Measurements from ENCODE around the gene NSDHL.

Gene NSDHL

GRCh38 chrX:152845618-152846240, 14.9 kb downstream of the NSDHL start:
- DNase-seq: no peak

DNA sequence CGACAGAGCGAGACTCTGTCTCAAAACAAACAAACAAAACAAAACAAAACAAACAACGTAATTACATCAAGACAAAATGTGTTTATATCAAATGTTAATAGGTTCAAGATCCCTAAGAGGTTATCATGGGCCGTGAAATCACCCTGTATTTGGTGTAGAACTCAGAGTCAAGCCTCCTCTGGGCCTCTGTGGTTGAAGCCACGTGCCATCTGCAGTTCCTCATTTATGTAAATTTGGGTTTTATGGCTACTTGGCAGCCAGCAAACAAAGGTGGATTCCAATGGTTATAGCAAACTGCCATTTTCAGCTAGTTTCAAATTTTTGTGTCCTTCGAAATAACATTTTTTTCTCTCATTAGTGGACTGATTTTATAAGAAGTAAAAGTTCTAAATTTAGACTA, 16.4 kb downstream of the NSDHL start:
- no peak for DNase-seq

- DNase-seq: no peak
These were observed 19.6 kb downstream of the NSDHL start for GRCh38 chrX:152850465-152850864.

GRCh38 chrX:152853986-152854385, 23.1 kb downstream of the NSDHL start:
- no peak for DNase-seq

GRCh38 chrX:152861116-152861515, 30.3 kb downstream of the NSDHL start:
- no peak for DNase-seq

DNA sequence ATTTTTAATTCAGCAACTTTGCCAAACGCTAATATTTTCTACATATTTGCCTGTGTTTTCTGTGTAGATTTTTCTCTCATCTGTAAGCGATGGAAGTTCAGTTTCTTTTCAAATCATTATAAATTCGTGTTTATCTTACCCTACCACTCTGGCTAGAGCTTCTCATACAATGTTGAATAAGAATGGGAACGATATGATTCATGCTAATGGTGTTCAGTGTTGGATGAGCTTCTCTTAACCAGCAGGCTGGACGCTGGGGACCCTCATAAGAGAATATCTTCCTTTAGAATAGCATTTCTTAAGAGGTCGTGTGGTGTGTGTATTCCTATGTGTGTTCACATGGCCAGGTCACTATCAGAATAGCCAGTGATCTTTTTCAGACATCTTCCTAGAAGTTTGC, 31.0 kb downstream of the NSDHL start:
- no peak for DNase-seq

DNA sequence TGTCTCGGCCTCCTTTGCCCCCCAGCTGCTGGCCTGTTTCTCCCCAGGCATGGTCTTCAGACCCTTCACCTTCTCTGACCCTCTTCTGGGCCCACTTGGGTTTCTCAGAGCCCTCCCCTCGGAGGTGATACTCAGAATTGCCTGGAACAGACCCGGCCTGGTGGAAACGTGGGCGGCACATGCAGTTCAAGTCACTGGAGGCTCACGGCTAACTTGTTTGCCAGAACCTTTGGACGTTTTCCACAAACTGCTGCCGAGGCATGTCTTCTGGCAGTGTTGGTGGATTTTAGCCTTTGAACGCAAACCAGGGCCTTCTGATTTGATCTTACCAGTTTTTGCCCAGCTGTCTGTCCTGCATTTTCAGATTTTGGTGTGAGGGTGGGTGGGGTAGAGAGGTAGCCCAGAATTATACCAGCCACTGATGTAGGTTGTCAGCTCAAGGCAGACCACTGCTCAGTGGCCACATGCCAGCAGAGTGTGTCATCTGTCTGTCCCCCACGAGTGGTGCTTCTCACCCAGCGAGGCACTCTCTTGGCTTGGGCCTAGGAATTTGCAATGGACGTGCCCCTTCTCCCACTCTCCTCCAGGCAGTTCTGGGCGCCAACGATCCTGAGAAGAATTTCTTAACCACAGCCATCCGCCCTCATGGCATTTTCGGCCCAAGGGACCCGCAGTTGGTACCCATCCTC, 34.5 kb downstream of the NSDHL start:
- no peak for DNase-seq

DNA sequence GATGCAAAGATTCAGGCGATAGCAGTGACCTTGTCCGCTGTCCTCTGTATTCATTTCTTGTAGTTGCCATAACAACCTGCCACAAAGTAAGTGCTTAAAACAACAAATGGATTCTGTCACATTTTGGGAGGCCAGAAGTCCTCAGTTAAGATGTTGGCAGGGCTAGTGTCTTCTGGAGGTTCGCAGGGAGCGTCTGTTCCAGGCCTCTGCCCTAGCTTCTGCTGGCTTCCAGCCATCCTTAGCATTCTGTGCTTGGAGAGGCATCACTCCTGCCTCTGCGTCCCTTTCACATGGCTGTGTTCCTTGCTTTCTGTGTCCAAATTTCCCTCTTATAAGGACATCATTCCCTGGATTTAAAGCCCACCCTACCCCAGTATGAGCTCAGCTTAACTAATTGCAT, 35.5 kb downstream of the NSDHL start:
- no peak for DNase-seq

- DNase-seq: no peak
These were observed 39.1 kb downstream of the NSDHL start for GRCh38 chrX:152869972-152870371.

DNA sequence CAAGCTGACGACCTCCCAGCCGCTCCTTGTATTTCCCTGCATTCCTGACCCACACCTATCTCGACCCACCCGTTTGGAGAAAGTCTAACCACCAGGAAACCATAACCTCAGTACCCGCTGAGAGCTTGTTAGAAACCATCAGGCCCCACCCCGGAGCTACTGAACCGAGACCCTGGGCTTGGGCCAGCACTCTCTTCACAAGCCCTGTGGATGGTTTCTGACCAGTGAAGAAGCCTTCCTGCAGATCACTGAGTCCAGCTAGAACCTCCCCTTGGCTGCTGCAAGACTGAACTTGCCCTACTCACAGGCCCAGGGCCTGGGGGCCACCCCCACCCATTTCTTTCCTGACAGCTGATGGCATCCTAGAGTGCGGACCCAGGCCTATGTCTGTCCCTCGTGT, 40.4 kb downstream of the NSDHL start:
- DNase-seq: no peak

DNA sequence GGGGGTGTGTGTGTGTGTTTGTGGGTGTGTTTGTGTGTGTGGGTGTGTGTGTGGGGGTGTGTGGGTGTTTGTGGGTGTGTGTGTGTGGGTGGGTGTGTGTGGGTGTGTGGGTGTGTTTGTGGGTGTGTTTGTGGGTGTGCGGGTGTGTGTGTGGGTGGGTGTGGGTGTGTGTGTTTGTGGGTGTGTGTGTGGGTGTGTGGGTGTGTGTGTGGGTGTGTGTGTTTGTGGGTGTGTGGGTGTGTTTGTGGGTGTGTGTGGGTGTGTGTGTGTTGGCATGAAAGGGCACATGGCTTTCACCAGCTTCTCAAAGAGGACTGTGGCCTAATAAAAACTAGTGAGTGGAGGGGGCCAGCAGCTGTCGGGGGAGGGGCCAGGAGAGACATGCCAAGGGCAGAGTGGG, 41.7 kb downstream of the NSDHL start:
- no peak for DNase-seq

DNA sequence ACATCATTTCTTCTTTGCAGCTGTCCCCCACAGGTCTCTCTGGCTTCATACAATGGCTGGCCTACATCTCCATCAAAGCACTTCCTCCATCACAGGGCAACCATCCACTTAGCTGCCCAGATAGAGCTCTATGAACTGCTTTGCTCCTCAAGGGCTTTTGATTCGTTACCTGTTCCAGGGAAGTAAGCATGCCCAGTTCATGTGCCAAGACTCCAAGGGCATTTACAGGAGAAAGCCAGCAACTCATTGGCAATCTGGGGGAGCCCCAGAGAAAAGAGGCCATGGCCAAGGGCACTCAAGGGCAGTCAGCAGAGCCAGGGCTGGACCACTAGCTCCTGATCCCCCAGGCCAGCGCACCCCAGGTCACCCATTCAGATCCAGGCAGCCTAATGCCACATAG, 42.5 kb downstream of the NSDHL start:
- no peak for DNase-seq

DNA sequence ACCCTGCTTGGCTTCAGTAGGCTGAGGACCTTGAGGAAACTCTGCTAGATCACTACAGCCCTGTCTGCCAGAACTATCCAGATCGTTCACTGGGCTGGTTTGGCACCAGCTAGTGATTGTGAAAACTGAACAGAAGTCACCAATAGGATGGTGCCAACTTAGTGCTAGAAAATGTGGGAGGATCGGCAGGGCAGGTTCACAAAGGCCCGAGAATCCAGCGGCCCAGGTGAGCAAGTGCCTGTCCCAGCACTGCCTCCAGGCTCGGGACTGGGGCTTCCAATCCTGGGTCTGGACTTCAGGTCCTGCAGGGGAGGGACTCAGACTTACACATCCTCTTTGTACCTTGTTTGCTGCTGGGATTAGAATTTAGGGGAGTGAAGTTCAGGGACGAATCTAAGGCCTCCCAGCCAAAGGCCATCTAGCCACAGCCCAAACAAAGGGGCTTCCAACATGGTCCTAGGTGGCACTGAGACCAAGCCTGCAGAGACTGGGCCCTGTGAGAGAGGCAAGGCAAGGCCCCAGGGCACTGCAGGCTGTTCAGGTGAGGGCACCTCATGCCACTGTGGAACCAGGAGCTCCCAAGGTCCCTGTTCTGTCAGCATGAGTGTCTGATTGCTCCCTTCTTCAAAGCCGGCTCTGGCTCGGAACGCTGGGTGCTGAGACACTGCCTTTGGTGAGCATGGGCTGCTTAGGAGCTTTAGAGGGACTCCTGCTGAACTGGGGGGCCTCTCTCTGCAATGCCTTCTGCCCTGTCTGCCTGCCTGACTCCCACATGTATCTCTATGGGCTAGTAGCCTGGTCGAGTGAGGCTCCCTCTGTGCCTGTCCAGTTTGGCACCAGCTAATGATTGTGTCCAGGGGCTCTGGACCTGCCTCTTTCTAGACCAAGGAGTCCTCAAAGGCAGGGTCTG, 46.3 kb downstream of the NSDHL start:
- no peak for DNase-seq

GRCh38 chrX:152878976-152879755, 48.3 kb downstream of the NSDHL start:
- no peak for DNase-seq

DNA sequence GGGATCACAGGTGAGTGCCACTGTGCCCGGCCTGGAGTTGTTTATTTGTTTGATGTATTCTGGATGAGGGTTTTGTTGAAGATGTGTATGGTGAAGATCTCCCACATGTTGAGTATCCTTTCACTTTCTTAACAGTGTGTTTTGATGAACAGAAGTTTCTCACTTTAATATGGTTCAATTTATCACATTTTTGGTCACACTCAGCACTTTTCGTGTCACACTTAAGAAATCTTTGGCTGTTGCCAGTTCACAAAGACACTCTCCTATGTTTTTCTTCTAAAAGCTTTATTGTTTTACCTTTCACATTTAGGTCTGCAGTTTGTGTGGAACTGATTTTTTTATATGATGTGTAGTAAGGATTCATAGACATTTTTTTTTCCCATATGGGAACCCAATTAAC, 50.4 kb downstream of the NSDHL start:
- no peak for DNase-seq

DNA sequence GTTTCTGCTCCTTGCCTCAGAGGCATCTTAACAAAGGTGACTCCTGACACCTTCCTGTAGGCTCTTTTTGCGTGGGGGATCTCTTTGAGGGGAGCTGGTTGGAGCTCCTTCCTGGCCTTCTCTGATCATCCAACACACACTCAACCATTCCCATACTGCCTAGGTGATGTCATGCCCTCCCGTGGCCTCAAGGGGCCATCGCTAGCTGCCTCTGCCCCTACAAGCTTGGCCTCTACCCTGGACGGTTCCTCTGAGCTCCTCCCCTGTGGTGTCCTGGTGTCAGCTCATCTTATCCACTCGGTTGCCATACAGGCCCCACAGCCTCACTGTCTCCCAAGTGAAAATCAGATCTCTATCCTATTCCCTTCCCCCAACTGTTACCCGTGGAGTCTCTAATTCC, 53.3 kb downstream of the NSDHL start:
- DNase-seq: no peak

DNA sequence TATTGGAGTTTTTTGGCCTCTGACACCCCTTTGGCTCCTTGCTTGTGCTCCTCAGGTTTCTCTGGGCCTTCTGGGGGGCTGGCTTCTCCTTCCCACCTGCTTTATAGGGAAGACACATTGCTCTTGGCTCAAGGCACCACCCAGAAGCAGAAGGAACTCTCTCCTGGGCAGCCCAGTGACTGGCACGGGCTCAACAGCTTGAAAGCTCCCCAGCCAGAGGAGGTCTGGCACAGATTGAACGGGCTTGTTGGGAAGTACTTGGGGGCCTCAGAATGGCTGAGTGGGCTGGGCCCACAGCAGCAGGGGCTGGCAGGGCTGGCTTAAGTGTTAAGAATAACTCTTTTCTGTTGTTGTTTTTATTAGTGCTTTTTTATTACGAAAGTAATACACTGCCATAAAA, 55.9 kb downstream of the NSDHL start:
- no peak for DNase-seq

GRCh38 chrX:152892499-152892898, 61.6 kb downstream of the NSDHL start:
- DNase-seq: no peak

DNA sequence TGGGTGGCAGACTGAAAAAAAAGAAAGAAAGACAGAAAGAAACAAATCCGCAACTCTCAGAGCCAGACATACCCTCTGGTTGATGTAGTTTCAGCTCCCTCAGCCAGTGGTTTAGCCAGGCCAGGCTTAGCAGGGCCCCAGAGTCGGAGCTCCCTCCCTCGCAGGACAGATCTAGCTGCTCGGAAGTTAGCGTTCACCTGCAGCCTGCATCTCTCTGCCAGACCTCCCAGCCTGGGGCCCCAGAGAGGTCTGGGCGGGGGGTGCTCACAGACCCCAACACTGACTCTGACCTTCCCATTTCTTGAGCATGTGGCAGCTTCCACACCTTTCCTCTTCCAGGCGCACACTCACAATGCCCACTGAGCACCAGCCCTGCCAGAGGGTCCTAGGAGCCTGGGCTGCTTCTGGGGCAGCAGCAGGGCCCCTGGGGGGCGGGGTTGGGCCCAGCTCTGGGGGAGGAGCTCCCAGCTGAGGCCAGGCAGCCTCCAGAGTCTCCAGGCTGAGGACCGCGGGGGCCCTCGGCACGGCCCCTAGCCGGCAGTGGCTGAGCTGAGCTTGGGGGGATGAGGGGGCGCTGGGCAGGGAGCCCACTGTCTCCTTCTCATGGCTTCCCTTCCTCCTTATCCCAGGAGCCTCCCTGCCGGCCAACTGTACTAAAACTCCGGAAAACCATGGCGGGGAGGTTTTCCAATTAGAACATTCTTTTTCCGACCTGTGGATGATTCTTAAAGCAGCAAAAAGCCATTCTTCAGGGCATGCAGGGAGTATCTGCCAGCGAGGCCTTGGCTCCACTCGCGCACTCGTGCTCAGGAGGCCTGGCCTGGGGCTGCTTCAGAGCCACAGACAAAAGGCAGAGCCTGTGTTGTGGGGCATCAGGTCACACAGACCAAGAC, 62.4 kb downstream of the NSDHL start:
- no peak for DNase-seq

DNA sequence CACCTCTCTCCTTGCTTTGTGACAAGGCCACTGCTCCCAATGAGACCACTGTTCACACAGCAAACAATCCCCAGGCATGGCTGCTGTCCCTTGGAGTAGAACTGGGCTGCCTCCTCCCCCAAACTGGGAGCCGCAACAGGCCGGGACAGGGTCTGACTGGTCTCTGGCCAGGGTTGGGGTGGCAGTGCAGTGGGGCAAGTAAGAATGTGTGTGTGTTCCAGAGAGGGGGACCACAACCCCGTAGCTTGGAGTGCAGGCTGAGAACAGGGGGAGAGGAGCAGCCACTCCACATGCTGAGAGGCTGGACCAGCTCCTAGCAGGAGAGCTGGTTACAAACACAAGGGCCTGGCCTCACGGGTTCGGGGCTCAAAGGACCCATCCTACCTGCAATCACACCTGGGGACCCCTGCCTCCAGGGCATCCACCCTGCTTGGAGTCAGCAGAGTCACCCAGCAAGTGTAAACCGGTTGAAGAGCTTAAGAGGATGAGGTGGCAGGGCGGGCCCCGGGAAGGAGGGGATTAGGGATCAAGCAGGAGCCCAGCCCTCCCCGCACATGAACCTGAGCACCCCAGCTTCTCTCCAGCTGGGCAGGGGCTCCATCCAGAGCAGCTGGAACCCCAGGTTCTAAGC, 63.2 kb downstream of the NSDHL start:
- no peak for DNase-seq

DNA sequence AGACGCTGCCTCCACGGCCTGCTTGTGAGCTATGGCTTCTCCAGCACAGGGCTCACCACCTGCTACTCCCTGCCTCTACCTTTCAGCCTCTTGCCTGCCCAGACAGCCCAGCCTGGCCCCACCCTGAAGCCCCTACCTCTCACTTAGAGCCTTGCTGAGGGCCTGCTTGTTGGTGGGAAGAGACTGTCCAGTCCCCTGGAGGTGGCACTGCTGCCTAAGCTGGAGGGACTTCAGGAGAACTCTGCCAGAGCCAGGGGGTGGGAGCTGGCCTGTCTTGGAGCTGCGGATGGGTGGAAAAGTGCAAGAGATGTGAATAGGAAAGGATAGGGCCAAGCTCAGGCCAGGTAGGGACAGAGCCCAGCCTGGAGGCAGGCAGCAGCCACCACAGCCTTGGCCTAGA, 64.3 kb downstream of the NSDHL start:
- DNase-seq: no peak
